Vagina (tissue), 2 donors: ENCODE results near the gene CHRNA4. TPM values are rescaled to one million over a fixed set of nuclear protein-coding genes. Genes with fewer than 3 reads are reported as not detected.

ENCODE experiments used
- DNase-seq, 2 donors: peaks; one replicate each; pipeline ENCODE4 v3.0.0-alpha.2; 2017; ENCODE audit errors: extremely low spot score in 2 of 2
- H3K27ac ChIP-seq: fragments of 200-600 bp; sonication (generic); one replicate; pipeline ENCODE4 v1.5.1; 2019
- H3K27me3 ChIP-seq: fragments of 200-600 bp; sonication (generic); one replicate; pipeline ENCODE4 v1.5.1; 2019
- H3K36me3 ChIP-seq, 2 donors: fragments of 200-600 bp; sonication (generic); one replicate each; pipeline ENCODE4 v1.5.1; 2017 to 2019
- H3K4me1 ChIP-seq: fragments of 200-600 bp; sonication (generic); one replicate; pipeline ENCODE4 v1.5.1; 2019
- H3K4me3 ChIP-seq, 2 donors: fragments of 200-600 bp; sonication (generic); 1 replicate in 1 of 2; 2 replicates in 1 of 2; pipeline ENCODE4 v1.5.1; 2016 to 2019
- H3K9me3 ChIP-seq: fragments of 200-600 bp; sonication (generic); one replicate; pipeline ENCODE4 v1.5.1; 2019
- CTCF ChIP-seq, 3 experiments: fragments of 450-650 bp in 2 of 3; fragments of 200-600 bp in 1 of 3; sonication (generic) in 1 of 3; IDR thresholded peaks; one replicate each; pipeline ENCODE4 v1.5.1; 2017 to 2019; ENCODE audit warnings: antibody characterized with exemption in 3 of 3, mild to moderate bottlenecking in 2 of 3, moderate library complexity in 2 of 3
- POLR2A ChIP-seq, 2 donors: fragments of 450-650 bp; IDR thresholded peaks; one replicate each; pipeline ENCODE4 v1.6.1; 2017; ENCODE audit warnings: antibody characterized with exemption in 2 of 2, mild to moderate bottlenecking in 2 of 2, moderate library complexity in 2 of 2
- POLR2AphosphoS5 ChIP-seq, 2 donors: sonication (generic); formaldehyde crosslinking; IDR thresholded peaks; one replicate each; pipeline ENCODE4 v1.9.0; 2017; ENCODE audit warnings: antibody characterized with exemption in 2 of 2, mild to moderate bottlenecking in 2 of 2, low read depth in 1 of 2; ENCODE audit not compliant: insufficient read depth in 1 of 2
- intact Hi-C: fragments of 100-400 bp; cut with DNase I; formaldehyde crosslinking; loops from one replicate; pipeline ENCODE4 v1.15.1; 2023
- total RNA-seq: library from RNA; depleted of rRNA; stranded (reverse); fragments of >200 nt; gene quantifications from one replicate; pipeline ENCODE4 v1.2.3, GENCODE V29; 2016

Gene CHRNA4
- total RNA-seq, 1 donor from 2014 or later: 0.25 TPM

DNA sequence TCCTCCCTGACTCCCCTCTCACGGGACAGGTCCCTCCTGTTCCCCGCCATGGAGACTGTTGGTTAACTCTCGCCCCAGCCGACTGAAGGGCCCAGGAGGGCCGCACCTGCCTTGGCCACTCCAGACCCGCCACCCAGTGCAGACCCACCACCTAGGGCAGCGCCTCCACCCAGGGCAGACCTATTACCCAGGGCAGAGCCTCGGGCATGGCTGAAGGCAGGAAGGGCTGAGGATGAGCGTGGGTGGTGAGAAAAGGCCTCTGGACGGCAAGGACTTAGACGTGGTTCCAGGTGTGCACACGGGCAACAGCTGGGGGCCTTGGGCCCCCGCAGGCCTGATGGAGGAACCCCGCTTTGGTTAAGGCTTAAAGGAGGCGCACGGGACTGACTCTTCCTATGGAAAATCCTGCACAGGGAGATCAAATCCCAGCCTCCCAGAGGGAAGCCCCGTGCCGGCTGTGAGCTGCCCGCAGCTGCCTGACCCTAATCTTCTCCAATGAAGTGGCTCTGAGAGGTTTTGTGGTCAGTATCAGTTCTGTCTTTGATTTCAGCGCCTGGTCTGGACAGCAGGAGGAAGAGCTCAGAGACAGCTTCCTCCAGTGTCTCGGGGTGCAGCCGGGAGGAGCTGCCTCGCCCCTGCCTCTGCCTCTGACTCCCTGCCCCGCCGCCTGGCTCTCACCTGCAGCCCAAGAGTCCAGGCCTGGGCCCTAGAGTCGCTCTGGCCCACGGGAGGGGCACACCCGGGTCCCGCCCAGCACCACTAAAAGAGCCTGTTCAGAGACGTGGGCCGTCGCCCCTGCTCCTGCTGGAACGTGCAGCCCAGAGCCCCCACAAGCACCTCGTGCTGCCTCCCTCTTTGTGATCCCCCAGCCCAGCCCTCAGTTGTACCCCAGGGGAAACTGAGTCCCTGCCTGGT is 12.1 kb upstream of the CHRNA4 start:
- Histone ChIP-seq H3K4me1 (no peaks in the 10 kb centered on the region), H3K9me3 (no peaks in the 10 kb centered on the region), H3K4me3 (no peak overlapping the region), H3K36me3 (no peaks in the 10 kb centered on the region), H3K27ac (no peak overlapping the region), H3K27me3 (no peaks in the 10 kb centered on the region)
- no peak for DNase-seq
- intact Hi-C loops: no loop called here
- TF ChIP-seq POLR2A (IDR thresholded peaks at IDR 0.05): no peak
- TF ChIP-seq POLR2AphosphoS5 (IDR thresholded peaks at IDR 0.05; ENCODE audit: insufficient read depth in 1 of 2, low read depth in 1 of 2): no peak
- TF ChIP-seq CTCF (IDR thresholded peaks at IDR 0.05): no peak

DNA sequence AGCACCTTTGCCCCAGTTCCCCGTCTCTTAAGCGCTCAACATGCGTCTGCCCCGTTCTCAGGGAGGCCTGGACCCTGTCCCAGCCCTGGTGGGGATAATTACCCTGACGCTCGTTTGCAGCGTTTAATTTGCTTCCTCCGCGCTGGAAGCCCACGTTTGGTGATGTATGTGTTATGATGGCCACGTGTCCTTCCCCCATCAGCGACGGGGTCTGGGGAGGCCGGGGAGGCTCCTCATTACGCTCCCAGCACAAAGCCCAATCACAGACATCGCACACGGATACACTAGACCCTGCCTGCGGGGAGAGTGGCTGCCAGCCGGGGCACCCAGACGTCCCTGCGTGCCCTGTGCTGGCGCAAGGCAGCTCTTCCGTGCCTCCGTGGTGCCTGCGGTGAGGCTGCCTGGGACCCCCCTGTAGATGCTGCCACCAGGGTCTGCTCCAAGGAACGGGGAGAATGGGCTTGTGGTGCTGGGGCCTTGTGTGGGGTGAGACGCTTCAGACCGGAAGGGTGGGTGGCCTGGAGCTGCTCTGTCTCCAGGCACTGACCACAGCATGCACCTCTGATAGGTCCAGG is 10.2 kb upstream of the CHRNA4 start:
- intact Hi-C loops: no loop called here
- Histone ChIP-seq H3K27me3 (no peaks in the 10 kb centered on the region), H3K9me3 (no peaks in the 10 kb centered on the region), H3K4me1 (no peaks in the 10 kb centered on the region), H3K27ac (no peak overlapping the region), H3K4me3 (no peak overlapping the region), H3K36me3 (no peaks in the 10 kb centered on the region)
- DNase-seq: no peak
- no peak for TF ChIP-seq POLR2A (IDR thresholded peaks at IDR 0.05)
- TF ChIP-seq CTCF (IDR thresholded peaks at IDR 0.05): no peak
- no peak for TF ChIP-seq POLR2AphosphoS5 (IDR thresholded peaks at IDR 0.05; ENCODE audit: insufficient read depth in 1 of 2, low read depth in 1 of 2)

DNA sequence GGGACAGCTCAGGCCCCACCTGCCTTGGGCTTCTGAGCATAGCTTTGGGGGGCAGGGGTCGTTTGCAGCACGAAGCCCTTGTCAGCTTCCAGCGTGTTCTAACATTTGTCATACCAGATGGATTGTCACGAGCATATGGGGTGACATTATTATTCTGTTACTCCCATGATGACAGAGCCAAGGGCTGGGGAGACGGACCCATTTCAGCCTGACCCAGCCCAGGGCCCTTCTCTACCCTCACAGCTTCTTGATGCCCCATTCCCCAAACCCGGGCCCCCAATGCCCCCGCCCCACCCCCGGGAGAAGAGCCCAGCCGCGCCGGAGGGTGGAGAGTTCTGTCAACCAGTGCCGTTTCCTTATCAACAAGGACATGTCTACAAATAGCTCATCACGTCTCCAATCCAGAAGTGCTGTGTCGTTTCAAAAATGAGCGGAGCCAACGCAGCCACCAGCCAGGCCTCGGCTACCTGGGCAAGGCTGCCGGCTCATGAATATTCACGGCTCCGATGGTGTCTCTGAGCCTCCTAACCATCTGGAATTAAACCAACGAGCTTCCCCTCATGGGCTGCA is 9.6 kb upstream of the CHRNA4 start:
- Histone ChIP-seq H3K36me3 (no peaks in the 10 kb centered on the region), H3K9me3 (no peaks in the 10 kb centered on the region), H3K4me3 (no peak overlapping the region), H3K27ac (no peak overlapping the region), H3K27me3 (no peaks in the 10 kb centered on the region), H3K4me1 (no peaks in the 10 kb centered on the region)
- intact Hi-C loops: no loop called here
- DNase-seq: no peak
- no peak for TF ChIP-seq CTCF (IDR thresholded peaks at IDR 0.05)
- no peak for TF ChIP-seq POLR2AphosphoS5 (IDR thresholded peaks at IDR 0.05; ENCODE audit: insufficient read depth in 1 of 2, low read depth in 1 of 2)
- no peak for TF ChIP-seq POLR2A (IDR thresholded peaks at IDR 0.05)

DNA sequence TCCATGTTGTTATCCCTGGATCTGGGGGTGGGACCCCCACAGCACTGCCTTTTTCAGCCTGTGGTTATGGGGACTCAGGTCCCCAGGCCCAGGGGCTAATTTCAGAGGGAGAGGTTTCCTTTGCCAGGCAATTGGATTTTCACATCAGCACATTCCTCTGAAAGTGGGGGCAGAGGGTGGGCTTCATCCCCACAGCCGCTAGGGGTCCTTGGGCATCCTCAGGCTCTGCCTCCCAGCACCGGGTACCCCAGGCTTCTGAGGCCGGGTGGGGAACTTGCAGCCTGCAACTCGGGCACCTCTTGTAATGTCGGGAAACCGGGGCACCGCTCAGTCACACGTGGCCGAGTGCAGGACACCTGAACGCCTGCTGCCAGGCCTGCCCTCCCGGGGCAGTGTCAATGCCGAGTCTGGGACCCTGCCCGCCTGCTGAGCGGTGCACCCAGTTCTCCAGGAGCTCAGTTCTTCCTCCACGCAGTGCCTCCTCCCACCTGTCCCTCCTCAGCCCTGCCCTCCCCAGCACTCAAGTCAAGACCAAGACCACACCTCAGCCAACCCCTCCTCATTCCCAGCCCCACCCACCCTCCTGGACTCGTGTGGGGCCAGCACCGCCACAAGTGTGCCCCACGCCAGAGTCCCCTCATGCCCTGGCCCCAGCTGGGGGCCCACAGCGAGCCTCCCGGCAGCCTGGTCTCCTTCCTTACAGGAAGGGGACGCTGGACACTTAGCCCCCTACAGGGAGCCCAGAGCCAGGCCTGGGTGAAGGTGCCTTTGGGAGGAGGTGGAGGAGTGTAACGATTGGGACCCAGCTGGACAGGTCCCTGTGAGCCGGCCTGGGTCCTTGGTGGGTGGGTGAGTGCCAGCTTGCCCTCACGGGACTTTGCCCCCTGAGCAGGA is 8.8 kb upstream of the CHRNA4 start:
- H3K9me3 ChIP-seq: no peaks in the 10 kb centered on the region
- no peaks in the 10 kb centered on the region for H3K27me3 ChIP-seq
- no peaks in the 10 kb centered on the region for H3K36me3 ChIP-seq
- DNase-seq: no peak
- TF ChIP-seq POLR2A (IDR thresholded peaks at IDR 0.05) (no peak), CTCF (IDR thresholded peaks at IDR 0.05) (no peak), POLR2AphosphoS5 (IDR thresholded peaks at IDR 0.05; ENCODE audit: insufficient read depth in 1 of 2, low read depth in 1 of 2) (no peak)
- intact Hi-C loops: no loop called here
- H3K4me3 ChIP-seq: no peak overlapping the region
- no peaks in the 10 kb centered on the region for H3K4me1 ChIP-seq
- no peak overlapping the region for H3K27ac ChIP-seq
